Osteocyte (in vitro differentiated cells): ENCODE measurements around the gene TAX1BP3. TPM values are rescaled to one million over a fixed set of nuclear protein-coding genes. Genes with fewer than 3 reads are reported as not detected.

Source experiments
- DNase-seq: peaks from one replicate; pipeline ENCODE4 v3.0.0; 2021; ENCODE audit warnings: mixed read lengths; ENCODE audit not compliant: unreplicated experiment; ENCODE audit errors: extremely low spot score
- H3K27ac Mint-ChIP-seq: one replicate; pipeline ENCODE4 v1.8.0; 2021; ENCODE audit warnings: mild to moderate bottlenecking, mixed read lengths; ENCODE audit not compliant: unreplicated experiment
- H3K27me3 Mint-ChIP-seq: one replicate; pipeline ENCODE4 v1.8.0; 2021; ENCODE audit warnings: mixed read lengths; ENCODE audit not compliant: unreplicated experiment
- H3K36me3 Mint-ChIP-seq: one replicate; pipeline ENCODE4 v1.8.0; 2021; ENCODE audit warnings: mixed read lengths; ENCODE audit not compliant: unreplicated experiment
- H3K4me1 Mint-ChIP-seq: one replicate; pipeline ENCODE4 v1.8.0; 2021; ENCODE audit warnings: mixed read lengths; ENCODE audit not compliant: unreplicated experiment
- H3K4me3 Mint-ChIP-seq: one replicate; pipeline ENCODE4 v1.8.0; 2021; ENCODE audit warnings: mild to moderate bottlenecking, moderate library complexity, mixed read lengths; ENCODE audit not compliant: unreplicated experiment
- H3K9me3 Mint-ChIP-seq: one replicate; pipeline ENCODE4 v1.8.0; 2021; ENCODE audit warnings: mixed read lengths; ENCODE audit not compliant: unreplicated experiment
- CTCF ChIP-seq: fragments of 200-600 bp; sonication (generic); IDR thresholded peaks from 2 replicates; pipeline ENCODE4 v1.5.0; 2021; ENCODE audit warnings: antibody characterized with exemption, mild to moderate bottlenecking, moderate library complexity
- total RNA-seq: library from RNA; stranded (reverse); gene quantifications from 2 replicates; pipeline ENCODE4 v1.2.1, GENCODE V29; 2021

TAX1BP3 gene
- total RNA-seq, 1 donor from 2014 or later = 149 TPM

DNA sequence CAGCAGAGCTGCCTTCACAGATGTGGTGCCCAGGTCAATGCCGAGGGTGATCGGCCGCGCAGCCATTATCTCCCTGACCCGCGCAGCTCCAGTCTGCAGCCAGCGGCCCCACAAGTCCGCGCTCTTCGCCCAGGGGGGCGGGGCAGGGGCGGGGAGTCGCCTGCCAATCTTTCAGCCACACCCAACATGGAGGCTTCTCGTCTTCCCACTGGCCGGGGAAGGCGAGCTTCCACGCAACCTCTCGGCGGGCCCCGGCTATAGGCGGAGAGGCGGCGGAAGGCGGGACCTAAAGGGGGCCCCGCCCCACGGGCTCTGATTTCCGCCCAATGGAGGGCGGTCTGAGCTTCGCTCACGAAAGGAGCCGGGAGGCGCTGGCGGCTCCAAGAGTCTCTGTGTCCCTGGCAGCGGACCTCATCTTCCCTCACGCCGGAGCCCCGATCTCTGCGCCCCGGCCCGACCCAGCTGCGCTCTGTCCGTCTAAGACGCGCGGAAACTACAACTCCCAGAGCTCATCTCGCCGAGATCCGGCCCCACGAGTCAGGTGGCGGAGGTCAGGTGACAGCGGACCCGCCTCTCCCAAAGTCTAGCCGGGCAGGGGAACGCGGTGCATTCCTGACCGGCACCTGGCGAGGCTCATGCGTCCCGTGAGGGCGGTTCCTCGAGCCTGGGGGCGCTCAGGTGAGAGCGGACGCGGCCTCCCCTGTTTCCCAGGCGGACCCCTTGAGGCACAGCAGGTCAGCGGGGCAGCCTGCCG lies 32.0 kb downstream of the TAX1BP3 start, which contains the start of the genes CTNS and SHPK:
CTNS (plus strand) TSS at position 607 of the 754 bp plus-strand sequence. CDS start 3,447 bp downstream, outside the sequence.
SHPK (minus strand) TSS at position 97 of the 754 bp plus-strand sequence; CDS start at position 66, 31 bp downstream.
- peak within 1 kb of the TSS; percentile 100 for H3K27ac Mint-ChIP-seq
- TF ChIP-seq CTCF = no peak
- peak; percentile 99 for DNase-seq
- H3K36me3 Mint-ChIP-seq = no peaks in the 10 kb centered on the region
- peak within 1 kb of the TSS; percentile 96 for H3K4me3 Mint-ChIP-seq
- H3K4me1 Mint-ChIP-seq = peaks cover 29% of the 10 kb centered on the region
- H3K27me3 Mint-ChIP-seq = no peaks in the 10 kb centered on the region
- no peaks in the 10 kb centered on the region for H3K9me3 Mint-ChIP-seq

DNA sequence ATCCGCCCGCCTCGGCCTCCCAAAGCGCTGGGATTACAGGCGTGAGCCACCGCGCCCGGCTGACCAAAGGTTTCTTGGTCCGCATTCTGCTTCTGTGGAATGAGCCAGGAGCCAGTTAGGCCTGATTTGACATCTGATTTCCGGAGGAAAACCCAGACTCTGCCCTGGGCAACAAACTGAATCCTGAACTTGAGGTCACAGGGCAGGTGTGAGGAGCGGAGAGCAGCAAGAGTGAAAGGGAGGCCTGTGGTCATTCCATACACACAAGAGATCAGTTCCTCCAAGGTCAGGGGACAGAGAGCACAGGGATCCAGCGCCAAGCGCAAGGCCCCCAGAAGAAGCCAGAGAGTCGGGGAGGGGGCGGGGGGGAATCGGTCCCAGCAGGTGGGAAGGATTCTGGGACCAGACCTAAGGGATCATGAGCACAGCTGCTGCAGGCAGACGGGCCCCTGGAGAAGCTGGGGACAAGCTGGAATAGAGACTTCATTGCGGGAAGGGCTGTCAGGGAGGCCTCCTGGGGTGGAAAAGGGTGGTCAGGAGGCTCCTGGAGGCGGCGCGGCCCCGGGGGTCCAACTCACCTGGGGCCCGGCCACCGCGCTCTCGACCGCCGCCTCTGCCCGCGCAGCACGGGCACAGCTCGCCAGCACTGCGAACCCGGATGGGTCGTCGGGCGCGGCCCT lies 32.8 kb downstream of the TAX1BP3 start:
- TF ChIP-seq CTCF = no peak
- Mint-ChIP-seq H3K4me3 (peak overlapping the region; percentile 96), H3K9me3 (no peaks in the 10 kb centered on the region), H3K36me3 (no peaks in the 10 kb centered on the region), H3K27me3 (no peaks in the 10 kb centered on the region), H3K27ac (peak overlapping the region; percentile 34), H3K4me1 (peaks cover 29% of the 10 kb centered on the region)
- DNase-seq = no peak

GRCh38 chr17:3632287-3632686 lies 36.1 kb downstream of the TAX1BP3 start:
- peaks cover 15% of the 10 kb centered on the region for H3K4me1 Mint-ChIP-seq
- H3K4me3 Mint-ChIP-seq = no peak overlapping the region
- H3K36me3 Mint-ChIP-seq = peaks cover 16% of the 10 kb centered on the region
- H3K9me3 Mint-ChIP-seq = no peaks in the 10 kb centered on the region
- DNase-seq = no peak
- TF ChIP-seq CTCF = no peak
- H3K27ac Mint-ChIP-seq = no peak overlapping the region
- H3K27me3 Mint-ChIP-seq = no peaks in the 10 kb centered on the region

DNA sequence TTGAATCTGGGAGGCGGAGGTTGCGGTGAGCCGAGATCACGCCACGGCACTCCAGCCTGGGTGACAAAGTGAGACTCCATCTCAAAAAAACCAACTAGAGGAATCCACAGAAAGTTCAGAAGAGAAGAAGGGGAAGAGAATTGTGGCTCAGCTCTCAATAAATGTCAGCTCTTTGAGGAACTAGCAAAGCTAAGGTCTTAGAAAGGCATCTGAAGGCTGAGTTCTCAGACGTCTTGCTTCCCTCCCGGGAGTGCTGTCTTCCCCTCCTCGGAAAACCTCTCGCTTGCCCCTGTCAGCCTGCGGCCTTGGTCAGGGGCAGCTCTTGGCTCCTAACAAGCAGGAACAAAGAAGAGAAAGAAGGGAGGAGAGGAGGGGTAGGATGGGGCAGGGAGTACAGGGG lies 37.6 kb downstream of the TAX1BP3 start:
- no peak for DNase-seq
- Mint-ChIP-seq H3K9me3 (no peaks in the 10 kb centered on the region), H3K27ac (no peak overlapping the region), H3K4me1 (peaks cover 12% of the 10 kb centered on the region), H3K36me3 (peaks cover 26% of the 10 kb centered on the region), H3K27me3 (no peaks in the 10 kb centered on the region), H3K4me3 (no peak overlapping the region)
- TF ChIP-seq CTCF = no peak

DNA sequence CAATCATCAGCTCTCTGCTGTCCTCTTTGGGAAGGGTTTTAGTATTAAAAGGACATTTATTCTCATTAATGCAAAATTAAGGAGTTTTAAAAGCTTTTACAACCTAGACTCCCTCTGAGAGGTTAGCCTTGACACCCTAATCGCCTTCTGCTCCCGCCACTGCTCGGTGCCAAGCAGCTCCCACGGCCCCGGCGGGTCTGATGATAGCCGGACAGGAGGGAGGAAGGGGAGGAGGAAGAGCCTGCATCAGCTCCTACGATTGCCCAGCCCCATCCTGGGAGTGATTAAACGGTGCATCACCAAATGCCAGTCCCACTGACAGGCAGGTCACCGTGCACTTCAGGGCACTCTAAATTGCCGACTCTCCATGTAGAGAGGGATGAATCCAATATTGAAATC lies 40.6 kb downstream of the TAX1BP3 start:
- DNase-seq = no peak
- Mint-ChIP-seq H3K4me1 (no peaks in the 10 kb centered on the region), H3K36me3 (peaks cover 33% of the 10 kb centered on the region), H3K27me3 (no peaks in the 10 kb centered on the region), H3K9me3 (no peaks in the 10 kb centered on the region), H3K4me3 (no peak overlapping the region), H3K27ac (no peak overlapping the region)
- no peak for TF ChIP-seq CTCF
